AG10803 (cell line): Measurements from ENCODE around the gene PKD1L1.

Source experiments
- DNase-seq: peaks from one replicate; pipeline ENCODE4 v3.0.0; 2010; ENCODE audit warnings: low read depth
- H3K4me3 ChIP-seq: 2 replicates; pipeline ENCODE4 v1.5.1; 2011; ENCODE audit warnings: mild to moderate bottlenecking, low read length, control low read depth
- TF ChIP-seq, protein P1 (sequence below): conservative IDR thresholded peaks from 2 replicates; pipeline ENCODE4 v1.5.1; 2011; ENCODE audit warnings: mild to moderate bottlenecking, low read length, control low read depth, inconsistent platforms

Gene PKD1L1

DNA sequence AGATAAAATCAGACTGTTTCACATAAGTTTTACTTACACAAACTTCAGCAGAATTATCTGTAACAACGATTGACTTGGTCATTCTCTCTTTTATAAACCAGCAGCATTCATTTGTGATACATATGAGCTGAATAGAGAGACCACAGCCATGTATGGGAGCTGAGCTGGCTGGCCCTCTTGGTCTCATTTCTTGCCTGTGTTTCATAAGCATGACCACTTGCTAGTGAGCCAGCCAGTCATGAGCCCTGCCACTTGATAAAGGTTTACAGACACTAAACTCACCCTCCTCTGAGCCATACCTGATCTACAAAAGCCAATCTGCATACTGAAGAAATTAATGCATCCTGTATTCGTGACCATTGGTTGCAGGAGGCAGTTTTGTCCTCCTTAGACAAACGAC, 82.1 kb downstream of the PKD1L1 start:
- no peak overlapping the region for H3K4me3 ChIP-seq
- TF ChIP-seq, protein P1, sequence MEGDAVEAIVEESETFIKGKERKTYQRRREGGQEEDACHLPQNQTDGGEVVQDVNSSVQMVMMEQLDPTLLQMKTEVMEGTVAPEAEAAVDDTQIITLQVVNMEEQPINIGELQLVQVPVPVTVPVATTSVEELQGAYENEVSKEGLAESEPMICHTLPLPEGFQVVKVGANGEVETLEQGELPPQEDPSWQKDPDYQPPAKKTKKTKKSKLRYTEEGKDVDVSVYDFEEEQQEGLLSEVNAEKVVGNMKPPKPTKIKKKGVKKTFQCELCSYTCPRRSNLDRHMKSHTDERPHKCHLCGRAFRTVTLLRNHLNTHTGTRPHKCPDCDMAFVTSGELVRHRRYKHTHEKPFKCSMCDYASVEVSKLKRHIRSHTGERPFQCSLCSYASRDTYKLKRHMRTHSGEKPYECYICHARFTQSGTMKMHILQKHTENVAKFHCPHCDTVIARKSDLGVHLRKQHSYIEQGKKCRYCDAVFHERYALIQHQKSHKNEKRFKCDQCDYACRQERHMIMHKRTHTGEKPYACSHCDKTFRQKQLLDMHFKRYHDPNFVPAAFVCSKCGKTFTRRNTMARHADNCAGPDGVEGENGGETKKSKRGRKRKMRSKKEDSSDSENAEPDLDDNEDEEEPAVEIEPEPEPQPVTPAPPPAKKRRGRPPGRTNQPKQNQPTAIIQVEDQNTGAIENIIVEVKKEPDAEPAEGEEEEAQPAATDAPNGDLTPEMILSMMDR, result no peak
- DNase-seq, result peak; percentile 22

DNA sequence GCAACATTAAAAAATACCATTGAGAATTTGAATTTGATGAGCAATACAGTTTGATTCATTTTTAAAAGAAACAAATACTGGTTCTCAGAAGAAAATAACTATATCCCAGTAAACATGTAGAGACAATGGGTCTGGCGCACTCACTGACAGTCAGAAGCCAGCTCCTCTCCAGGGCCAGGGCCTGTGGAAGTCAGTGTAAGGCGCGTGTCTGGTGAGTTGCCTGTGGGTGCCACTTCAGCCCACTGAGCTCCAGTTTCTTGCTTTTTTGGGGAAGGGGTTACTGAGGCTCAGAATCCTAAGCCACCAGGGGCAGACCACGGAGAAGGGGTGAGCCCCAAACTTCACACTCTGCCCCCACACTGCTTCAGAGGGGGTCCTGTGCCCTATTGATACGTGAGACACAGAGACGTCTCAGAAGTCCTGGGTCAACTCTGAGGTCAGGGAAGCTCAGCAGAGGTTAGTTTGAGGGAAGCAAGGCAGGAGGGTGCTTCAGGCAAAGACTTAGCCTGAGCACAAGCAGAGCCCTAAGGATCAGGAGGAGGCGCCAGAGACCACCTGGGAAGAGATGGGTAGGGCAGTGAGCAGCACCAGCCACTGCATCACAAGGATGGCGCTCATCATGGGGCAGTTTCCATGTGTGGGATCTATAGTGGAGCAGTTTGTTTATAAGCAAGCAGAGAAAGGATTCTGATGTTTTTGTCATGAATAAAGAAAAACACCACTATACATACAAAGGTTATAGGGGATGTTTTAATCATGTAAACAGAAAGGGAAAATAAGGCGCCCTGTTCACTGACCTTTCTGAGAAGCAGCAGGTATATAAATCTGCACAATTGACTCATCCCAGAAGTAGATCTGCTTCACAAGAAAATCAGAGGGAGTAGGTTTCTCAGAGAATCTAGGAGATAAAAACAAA, 95.7 kb downstream of the PKD1L1 start:
- TF ChIP-seq, protein P1, result peak; percentile 27
- DNase-seq, result no peak
- H3K4me3 ChIP-seq, result no peak overlapping the region

DNA sequence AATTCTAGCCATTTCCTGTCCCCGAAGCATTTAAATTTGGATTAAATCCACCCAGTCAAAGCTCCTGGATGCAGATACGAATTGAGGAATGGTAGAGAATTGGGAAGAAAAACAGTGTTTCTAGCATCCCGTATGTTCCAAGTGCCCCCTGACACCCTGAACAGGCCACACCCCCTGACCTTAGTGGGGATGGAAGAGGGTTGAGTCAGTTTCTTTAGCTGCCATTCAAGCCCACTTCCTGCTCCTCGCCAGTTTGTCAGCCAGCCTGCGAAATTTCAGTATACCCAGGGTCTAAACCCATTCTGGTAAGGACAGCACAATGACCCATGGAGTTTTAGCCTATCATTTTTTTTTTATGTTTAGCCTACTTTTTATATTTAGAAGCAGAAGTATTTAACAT, 101.1 kb downstream of the PKD1L1 start:
- DNase-seq, result no peak
- TF ChIP-seq, protein P1, result no peak
- no peak overlapping the region for H3K4me3 ChIP-seq

DNA sequence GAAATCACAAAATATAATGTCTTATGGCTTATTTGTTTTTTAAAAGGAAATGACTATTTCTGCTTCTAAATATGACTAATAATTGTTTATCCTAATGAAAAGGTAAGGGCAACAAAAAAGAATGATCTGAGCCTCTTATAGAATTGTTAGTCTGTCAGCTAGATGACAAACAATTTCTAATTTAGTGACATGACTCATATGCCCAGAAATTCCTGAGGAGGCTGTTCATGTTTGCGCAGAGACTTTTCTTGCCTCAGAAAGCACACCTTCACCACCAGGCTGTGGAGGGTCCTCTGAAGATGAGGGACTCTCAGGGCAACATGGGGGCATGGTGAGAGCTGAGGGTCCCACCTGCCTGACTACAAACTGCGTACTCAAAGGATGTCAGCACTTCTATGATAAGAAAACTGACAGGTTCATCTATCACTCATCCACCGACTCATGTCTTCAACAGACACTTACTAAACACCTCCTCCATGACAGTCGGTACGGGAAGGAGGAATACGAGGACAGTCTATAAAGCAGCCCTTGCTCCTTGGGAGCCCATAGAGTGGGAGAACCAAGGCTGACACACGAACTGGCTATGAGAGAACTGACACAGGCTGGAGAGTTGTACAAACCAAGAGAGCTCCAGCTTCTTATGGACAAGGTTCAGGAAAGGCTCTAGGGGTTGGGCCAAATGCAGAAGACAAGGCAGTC, 102.0 kb downstream of the PKD1L1 start:
- no peak overlapping the region for H3K4me3 ChIP-seq
- peak; percentile 28 for DNase-seq
- TF ChIP-seq, protein P1, result no peak

DNA sequence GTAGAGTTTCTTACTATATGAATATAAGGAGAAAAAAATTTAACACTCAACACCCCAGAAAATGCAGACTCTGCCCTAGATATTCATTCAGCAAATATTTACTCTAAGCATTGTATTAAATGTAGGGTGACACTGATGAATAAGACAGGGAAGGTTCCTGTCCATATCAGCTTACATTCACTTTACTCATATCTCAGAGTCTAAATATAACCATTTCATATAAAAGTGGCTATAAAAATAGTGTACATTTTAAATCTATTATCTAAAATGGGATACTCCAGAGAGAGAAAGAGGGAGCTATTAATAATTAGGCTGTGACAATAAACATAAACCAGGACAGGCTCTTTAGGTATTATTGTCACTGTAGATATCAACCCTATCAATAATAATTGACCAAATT, 104.0 kb downstream of the PKD1L1 start:
- no peak for DNase-seq
- no peak overlapping the region for H3K4me3 ChIP-seq
- TF ChIP-seq, protein P1, result no peak

DNA sequence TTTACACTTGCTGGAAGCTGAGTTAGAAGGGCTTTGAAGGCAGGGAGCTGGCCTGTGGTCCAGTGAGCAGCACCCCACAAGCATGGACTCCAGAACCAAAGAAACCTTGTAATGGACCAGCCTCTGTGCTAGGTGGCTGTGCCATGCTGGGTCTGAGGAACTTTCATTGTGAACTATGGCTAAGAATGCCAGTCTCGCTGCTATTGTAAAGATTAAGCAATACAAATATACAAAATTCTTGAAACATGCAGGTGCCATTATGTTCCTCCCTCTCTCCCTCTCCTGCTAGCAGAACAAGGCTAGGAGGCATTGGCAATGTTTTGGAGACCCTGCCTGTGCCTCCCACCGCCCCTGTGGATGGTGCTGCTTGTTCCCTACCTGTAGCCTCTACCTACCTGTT, 105.0 kb downstream of the PKD1L1 start:
- TF ChIP-seq, protein P1, result no peak
- no peak overlapping the region for H3K4me3 ChIP-seq
- no peak for DNase-seq
